ENCODE results near the gene STX10. TPM values are rescaled to one million over a fixed set of nuclear protein-coding genes. Genes with fewer than 3 reads are reported as not detected.

Gene STX10
- total and polyA plus RNA-seq, 9 of the 15 experiments (the other 6 are each of a cell fraction or from before 2014, with no cell fraction given): 0.51 to 66.3 (median 31.0) TPM

DNA sequence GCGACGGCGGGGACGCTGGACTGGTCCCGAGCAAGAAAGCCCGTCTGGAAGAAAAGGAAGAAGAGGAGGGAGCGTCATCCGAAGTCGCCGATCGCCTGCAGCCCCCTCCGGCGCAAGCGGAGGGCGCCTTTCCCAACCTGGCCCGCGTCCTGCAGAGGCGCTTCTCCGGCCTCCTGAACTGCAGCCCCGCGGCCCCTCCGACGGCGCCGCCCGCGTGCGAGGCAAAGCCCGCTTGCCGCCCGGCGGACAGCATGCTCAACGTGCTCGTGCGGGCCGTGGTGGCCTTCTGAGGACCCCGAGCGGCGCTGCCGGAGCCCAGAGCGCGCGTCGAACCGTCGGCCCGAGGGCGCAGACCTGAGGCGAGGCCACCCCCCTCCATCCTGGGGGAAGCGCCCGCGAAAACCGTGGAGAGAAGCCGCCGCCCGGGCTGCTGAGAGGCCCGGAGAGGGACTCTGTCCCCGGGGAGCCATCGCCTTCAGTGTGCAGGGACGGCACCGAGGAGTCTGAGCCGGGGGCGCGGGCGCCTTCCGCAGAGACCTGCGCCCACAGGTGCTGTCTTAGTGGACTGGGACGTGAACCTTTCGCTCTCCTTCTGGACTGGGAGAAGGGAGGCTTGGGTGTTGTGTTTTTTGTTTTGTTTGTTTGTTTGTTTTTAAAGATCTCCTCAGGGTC lies 3.5 kb upstream of the STX10 start:
- Histone ChIP-seq H3K27me3 (ENCODE audit: control insufficient read depth in 2 of 2, insufficient read depth in 2 of 2, low read length in 2 of 2) (no peaks in the 10 kb centered on the region), H4K20me1 (replicated peaks; ENCODE audit: control insufficient read depth, insufficient read depth, low read length) (peaks cover 23% of the 10 kb centered on the region), H3K27ac (ENCODE audit: extremely low read depth, low read depth, low read length) (peak overlapping the region; percentile 95), H3K4me2 (ENCODE audit: insufficient read depth, low read length) (peak overlapping the region; percentile 93), H3K9me1 (ENCODE audit: control insufficient read depth, insufficient read depth, low read length) (no peaks in the 10 kb centered on the region), H3K9me3 (replicated peaks; ENCODE audit: control insufficient read depth, insufficient read depth, low read depth, low read length) (no peaks in the 10 kb centered on the region), H3K79me2 (ENCODE audit: control insufficient read depth, insufficient read depth, low read length) (peaks cover 63% of the 10 kb centered on the region), H2AFZ (ENCODE audit: low read depth, low read length) (no peak overlapping the region), H3K4me3 (peak overlapping the region; percentile 98), H3K9ac (ENCODE audit: insufficient read depth in 1 of 2, low read depth in 2 of 2, low read length in 2 of 2) (peak overlapping the region; percentile 96 to 97), H3K4me1 (replicated peaks in 1 of 2; ENCODE audit: control insufficient read depth in 2 of 2, insufficient read depth in 2 of 2, low read length in 2 of 2) (peaks cover 14 to 65% of the 10 kb centered on the region in 2 experiments), H3K36me3 (ENCODE audit: control insufficient read depth, insufficient read depth, low read length) (peaks cover 14% of the 10 kb centered on the region; the same call in 1 of the 3 replicates)
- DNase-seq (ENCODE audit: extremely low read depth in 1 of 4, low spot score in 3 of 4): peak; percentile 35 to 73 (median 60)
- under 1% methylated on average over 51 of the region's 69 CpGs for WGBS (ENCODE audit: insufficient coverage, low coverage, missing lambda C conversion rate)
- CTCF ChIA-PET (ENCODE audit: low intra/inter-chr PET ratio): interaction anchor here (0.6 to 0.7 kb wide), 2 partner anchors 112 to 188 kb away, joined by 3 read pairs; no protein-coding TSS in a partner anchor
- ATAC-seq: peak; percentile 0; the same call in 1 of the 3 replicates
- intact Hi-C loops (cut with micrococcal nuclease) (loop anchor here (5.0 kb wide), 1 partner anchor 39 kb away; no protein-coding TSS in a partner anchor), in situ Hi-C loops (cut with MboI) (no loop called here)
- POLR2A ChIA-PET: interaction anchor here (0.5 to 3.3 kb wide), 32 partner anchors 8 to 487 kb away, joined by 3 to 45 read pairs (median 6); partner anchors contain the start of genes GET3, MAN2B1, NACC1 and TRMT1
- BruUV-seq (replicated peaks): no TSS peak
- no peak for FAIRE-seq
- TF ChIP-seq ZNF436 (CRISPR knock-in tag; IDR thresholded peaks at IDR 0.05) (no peak), PHF20 (IDR thresholded peaks at IDR 0.05; ENCODE audit: partially characterized antibody) (no peak), OTX1 (CRISPR knock-in tag; IDR thresholded peaks at IDR 0.05) (0 out of 2 replicates have a peak, but pooled peaks have one; percentile 6), EWSR1 (IDR thresholded peaks at IDR 0.05; ENCODE audit: borderline replicate concordance, low read depth, partially characterized antibody) (no peak), NR4A1 (CRISPR knock-in tag; IDR thresholded peaks at IDR 0.05) (no peak), NR4A1 (tag; IDR thresholded peaks at IDR 0.05) (no peak), ZSCAN29 (IDR thresholded peaks at IDR 0.05) (no peak), ETV5 (CRISPR knock-in tag; IDR thresholded peaks at IDR 0.05; ENCODE audit: low read depth) (no peak), ARID2 (IDR thresholded peaks at IDR 0.05) (no peak), ARID1B (IDR thresholded peaks at IDR 0.05) (no peak), CHD1 (IDR thresholded peaks at IDR 0.05; ENCODE audit: low read length) (peak; percentile 65), ZC3H4 (CRISPR knock-in tag; IDR thresholded peaks at IDR 0.05; ENCODE audit: borderline replicate concordance) (0 out of 2 replicates have a peak, but pooled peaks have one; percentile 10), ZNF41 (CRISPR knock-in tag; conservative IDR thresholded peaks at IDR 0.05) (no peak), NFIX (CRISPR knock-in tag; IDR thresholded peaks at IDR 0.05; ENCODE audit: low read depth) (no peak), PREB (CRISPR knock-in tag; IDR thresholded peaks at IDR 0.05) (no peak), ZNF592 (IDR thresholded peaks at IDR 0.05) (no peak), ZNF354B (CRISPR knock-in tag; IDR thresholded peaks at IDR 0.05) (no peak), POU5F1 (IDR thresholded peaks at IDR 0.05; ENCODE audit: borderline replicate concordance, low read depth, low read length, partially characterized antibody) (no peak), ZNF561 (CRISPR knock-in tag; conservative IDR thresholded peaks at IDR 0.05) (no peak)

Data from K562 (cell line).